ENCODE results near the gene SLK. TPM values are rescaled to one million over a fixed set of nuclear protein-coding genes. Genes with fewer than 3 reads are reported as not detected.
A peak's percentile ranks its signal among the peaks of the same experiment; 100 is the strongest.

The SLK gene
- total and polyA plus RNA-seq, 2 of the 13 experiments (the other 11 are each of a cell fraction or from before 2014, with no cell fraction given), result 3.4 to 22.8 TPM

- TF ChIP-seq POGZ (CRISPR knock-in tag; IDR thresholded peaks at IDR 0.05) (peak; percentile 79), ZNF709 (CRISPR knock-in tag; IDR thresholded peaks at IDR 0.05) (no peak; the same call in 1 of the 2 replicates), ZNF598 (CRISPR knock-in tag; IDR thresholded peaks at IDR 0.05; ENCODE audit: borderline replicate concordance) (no peak), IKZF5 (CRISPR knock-in tag; IDR thresholded peaks at IDR 0.05) (peak; percentile 63; the same call in 1 of the 2 replicates), ZNF44 (CRISPR knock-in tag; IDR thresholded peaks at IDR 0.05) (no peak), YEATS4 (CRISPR knock-in tag; IDR thresholded peaks at IDR 0.05; ENCODE audit: borderline replicate concordance) (peak; percentile 79; the same call in 1 of the 2 replicates), ZNF639 (CRISPR knock-in tag; conservative IDR thresholded peaks at IDR 0.05) (0 out of 2 replicates have a peak, but pooled peaks have one; percentile 62), ARID4A (CRISPR knock-in tag; IDR thresholded peaks at IDR 0.05; ENCODE audit: borderline replicate concordance) (peak; percentile 18; the same call in 1 of the 2 replicates), AFF4 (CRISPR knock-in tag; IDR thresholded peaks at IDR 0.05) (no peak), ZBTB21 (CRISPR knock-in tag; IDR thresholded peaks at IDR 0.05) (no peak), KLF11 (CRISPR knock-in tag; IDR thresholded peaks at IDR 0.05) (peak; percentile 54; the same call in 1 of the 2 replicates), MLX (CRISPR knock-in tag; IDR thresholded peaks at IDR 0.05) (peak; percentile 74)
Measured at GRCh38 chr10:103918053-103918846, 48.7 kb upstream of the SLK start, which contains the start of gene STN1 (continued).

All from HepG2 (cell line).